ENCODE results near the gene MICAL2.

MICAL2 gene

DNA sequence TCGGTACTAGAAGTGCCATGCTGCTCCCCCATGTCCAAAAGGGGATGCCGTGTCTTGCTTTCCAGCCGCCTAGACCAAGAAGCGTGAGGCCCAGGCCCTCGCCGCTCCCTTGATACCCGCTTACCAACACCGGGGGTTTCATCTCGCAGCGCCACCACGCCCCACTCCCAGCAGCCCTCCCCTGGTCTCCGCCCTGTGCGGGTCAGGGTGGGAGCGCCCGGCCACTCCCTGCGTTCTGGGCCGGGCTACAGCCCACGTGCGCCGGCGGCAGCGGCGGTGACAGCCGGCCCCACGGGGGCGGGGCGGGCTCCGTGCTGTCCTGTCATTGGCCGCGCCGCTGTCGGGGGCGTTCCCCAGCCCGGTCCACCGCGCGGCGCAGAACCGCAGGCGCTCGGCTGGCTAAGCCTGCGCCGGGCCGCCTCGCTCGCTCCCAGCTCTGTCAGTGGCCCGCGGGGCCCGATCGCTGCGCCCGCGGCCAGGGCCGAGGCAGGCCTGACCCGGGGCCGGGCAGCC is at the start of gene MICAL2:
MICAL2 (plus strand) TSS at position 390 of the 513 bp plus-strand sequence. CDS start 51,566 bp downstream, outside the sequence.
- DNase-seq, result peak; percentile 84 to 87

- no peak for DNase-seq
Observed at GRCh38 chr11:12061851-12062560, 48.4 kb upstream of the MICAL2 start.

GRCh38 chr11:12063251-12063650 is 47.1 kb upstream of the MICAL2 start:
- DNase-seq, result no peak

- DNase-seq, result no peak
Observed at GRCh38 chr11:12064136-12064953, 46.0 kb upstream of the MICAL2 start.

DNA sequence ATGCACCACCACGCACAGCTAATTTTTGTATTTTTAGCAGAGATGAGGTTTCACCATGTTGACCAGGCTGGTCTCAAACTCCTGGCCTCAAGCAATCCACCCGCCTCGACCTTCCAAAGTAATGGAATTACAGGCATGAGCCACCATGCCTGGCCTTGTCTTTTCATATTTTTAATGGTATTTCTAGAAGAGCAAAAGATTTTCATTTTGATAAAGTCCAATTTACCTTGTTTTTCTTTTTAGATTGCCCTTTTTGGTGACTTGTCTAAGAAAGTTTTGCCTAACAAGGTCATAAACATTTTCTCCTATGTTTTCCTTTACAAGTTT is 45.5 kb upstream of the MICAL2 start:
- no peak for DNase-seq

- no peak for DNase-seq
Observed at GRCh38 chr11:12066056-12066798, 44.2 kb upstream of the MICAL2 start.

- DNase-seq, result no peak
Observed at GRCh38 chr11:12066799-12067508, 43.4 kb upstream of the MICAL2 start.

DNA sequence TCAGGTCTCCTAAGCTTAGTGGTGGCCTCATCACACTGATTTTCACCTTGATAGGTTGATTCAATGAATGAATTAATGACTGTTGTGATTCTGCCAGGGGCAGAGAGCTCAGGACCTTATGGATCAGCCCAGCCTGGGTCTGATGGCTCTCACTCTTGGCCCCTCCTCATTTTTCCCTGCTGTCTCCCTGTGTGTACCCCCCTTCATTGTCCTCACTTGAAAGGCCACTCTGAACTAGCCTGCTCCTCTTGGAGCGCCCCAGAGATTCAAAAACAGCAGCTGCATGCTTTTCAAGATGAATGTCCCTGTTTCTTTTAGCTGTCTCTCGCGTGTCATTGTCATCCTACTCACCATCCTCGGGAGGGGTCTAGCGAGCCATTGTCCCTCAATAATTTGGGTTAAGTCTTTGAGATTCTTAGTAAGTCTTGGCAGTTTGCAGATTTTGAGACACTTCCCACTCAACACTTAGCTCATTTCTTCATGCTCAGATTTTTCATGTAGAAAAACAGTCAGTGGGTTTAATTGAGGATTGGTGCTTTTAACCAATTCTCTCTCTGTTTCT is 42.5 kb upstream of the MICAL2 start:
- no peak for DNase-seq

DNA sequence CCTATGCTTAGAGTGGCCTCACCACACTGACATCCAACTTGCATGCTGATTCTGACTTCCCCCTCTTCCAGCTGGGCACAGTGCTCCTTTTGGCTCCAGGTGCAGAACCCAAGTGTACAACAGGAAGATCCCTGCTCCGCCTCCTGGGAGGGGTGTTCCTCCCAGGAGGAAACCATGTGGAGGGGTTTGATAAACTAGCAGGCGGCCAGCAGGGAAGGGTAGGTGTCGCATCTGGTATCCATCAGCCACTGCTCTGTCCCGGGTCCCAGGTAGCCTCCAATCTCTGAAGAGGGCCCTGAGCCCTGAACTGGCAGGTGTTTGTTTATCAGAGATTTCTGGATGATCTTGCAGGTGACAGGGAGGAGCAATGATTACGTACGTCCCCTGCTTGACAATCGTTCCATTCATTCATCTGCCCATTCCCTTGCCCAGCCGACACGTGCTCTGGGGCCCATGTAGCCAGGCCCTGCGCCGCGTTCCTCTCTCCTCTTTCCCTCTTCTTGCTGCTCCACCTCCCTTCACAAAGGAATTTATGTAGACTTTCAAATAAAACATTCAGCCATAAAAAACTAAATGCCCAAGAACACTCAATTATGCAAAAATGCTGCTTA is 41.2 kb upstream of the MICAL2 start:
- DNase-seq, result no peak

- no peak for DNase-seq
Observed at GRCh38 chr11:12070446-12071267, 39.7 kb upstream of the MICAL2 start.

DNA sequence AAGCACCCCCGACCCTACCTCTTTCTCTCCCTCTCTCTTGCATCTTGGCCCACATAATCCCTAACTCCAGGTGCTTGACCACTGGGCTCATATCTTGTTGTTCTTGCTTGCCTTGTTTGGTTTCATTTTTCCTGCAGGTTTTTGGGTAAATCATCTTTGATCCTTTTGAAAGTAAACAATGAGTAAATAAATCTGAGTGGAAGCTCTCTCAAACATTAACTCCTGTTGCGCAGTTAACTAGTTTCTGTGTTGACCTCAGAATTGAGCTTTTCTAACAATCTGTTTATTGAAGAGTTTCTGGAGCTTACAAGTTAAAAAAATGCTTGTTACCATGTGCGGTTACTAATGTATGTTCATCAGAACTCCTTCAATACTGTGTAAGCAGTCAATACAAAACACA is 38.8 kb upstream of the MICAL2 start:
- no peak for DNase-seq

DNA sequence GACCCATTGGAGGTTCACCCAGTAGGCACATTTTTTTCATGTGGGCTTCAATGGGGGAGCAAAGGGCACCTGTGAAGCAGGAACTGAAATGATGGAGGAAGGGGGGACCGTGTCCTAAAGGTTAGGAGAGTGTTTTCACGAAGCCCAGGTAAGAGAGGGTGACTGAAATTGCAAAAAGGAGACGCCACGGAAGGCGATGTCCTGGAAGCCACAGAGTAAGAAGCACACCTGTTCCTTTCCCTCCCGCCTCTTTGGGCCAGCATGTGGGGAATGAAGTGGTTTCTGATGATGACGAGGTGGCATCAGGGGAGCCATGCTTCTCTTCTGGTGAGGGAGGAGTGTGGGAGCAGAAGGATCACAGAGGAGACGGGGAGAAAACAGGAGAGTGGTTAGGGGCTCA is 37.0 kb upstream of the MICAL2 start:
- DNase-seq, result no peak

- no peak for DNase-seq
Observed at GRCh38 chr11:12073886-12074285, 36.5 kb upstream of the MICAL2 start.

- DNase-seq, result no peak
Observed at GRCh38 chr11:12074529-12075195, 35.7 kb upstream of the MICAL2 start.

GRCh38 chr11:12075291-12075690 is 35.1 kb upstream of the MICAL2 start:
- no peak for DNase-seq

DNA sequence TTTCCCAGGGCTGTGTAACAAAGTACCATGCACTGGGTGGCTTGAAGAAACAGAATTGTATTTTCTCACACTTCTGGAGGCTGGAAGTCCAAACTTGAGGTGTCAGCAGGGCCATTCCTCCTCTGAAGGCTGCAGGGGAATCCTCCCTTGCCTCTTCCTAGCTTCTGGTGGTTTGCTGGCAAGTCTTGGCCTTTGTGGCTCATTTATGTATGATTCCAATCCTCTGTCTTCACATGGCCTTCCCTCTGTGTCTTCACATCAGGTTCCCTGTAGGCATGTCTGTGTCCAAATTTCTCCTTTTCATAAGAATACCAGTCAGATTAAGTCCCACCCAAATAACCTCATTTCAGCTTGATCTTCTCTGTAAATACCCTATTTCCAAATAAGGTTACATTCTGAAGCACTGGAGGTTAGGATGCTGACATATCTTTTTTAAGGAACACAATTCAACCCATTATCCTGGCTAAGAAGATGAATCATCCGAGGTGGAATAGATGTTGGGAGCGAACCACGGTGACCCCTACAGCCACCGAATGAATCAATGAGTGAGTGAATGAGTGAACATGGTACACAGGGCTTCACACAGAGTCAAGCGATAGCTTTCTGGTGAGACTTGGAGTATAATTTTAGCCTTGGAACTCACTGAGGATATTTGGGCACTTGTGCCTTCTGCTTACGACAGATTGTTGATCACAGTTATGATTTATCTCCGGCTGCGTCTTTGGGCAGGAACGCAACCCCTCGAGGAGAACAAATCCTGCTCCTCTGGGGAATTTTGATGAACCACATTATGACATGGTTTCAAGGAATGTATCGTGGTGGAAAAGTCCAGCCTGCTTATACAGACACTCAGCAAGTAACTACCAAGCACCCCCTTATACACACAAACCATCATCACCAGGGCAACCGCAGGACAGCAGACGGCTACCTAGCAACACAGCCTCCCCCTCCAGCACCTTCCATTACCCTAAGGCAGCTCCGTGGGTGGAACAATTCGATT is 34.3 kb upstream of the MICAL2 start:
- DNase-seq, result no peak

GRCh38 chr11:12076840-12077534 is 33.4 kb upstream of the MICAL2 start:
- no peak for DNase-seq

DNA sequence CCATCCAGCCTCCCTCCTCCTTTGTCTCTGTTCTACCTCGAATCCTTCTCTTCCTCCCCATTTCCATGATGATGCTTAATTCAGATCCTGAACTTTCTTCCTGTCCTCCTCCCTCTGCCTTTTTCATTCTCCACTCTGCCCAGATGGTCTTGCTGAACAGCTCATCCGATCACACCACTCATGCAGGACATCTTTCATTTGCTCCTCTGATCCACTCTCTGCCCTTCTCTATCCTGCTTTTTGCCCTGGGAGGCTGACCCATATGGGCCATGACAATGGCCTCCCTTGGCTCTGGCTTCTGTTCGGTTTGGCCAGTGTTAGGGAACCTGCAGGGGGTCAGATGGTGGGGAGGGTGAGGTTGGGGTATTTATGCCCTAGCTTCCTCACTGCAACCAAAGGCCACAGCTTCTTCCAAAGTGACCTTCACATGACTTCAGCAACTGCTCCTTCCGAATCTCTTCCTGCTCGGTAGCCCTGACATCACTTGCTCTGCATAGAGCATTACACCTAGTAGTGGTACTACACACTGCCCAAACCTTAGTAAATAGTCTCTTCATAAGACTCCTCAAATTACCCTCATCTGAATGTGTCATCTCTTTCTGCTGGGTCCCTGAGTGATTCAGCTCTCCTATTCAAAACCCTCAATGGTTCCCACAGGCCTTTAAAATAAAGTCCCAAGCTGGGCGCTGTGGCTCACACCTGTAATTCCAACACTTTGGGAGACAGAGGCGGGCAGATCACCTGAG is 32.7 kb upstream of the MICAL2 start:
- no peak for DNase-seq

Measured in CD4-positive, alpha-beta T cell treated with Interleukin-1 beta for 1 hour (primary cell).